H9 (cell line): Measurements from ENCODE around the gene POMGNT2. TPM values are rescaled to one million over a fixed set of nuclear protein-coding genes. Genes with fewer than 3 reads are reported as not detected.

Experiments used
- DNase-seq: peaks from one replicate; pipeline ENCODE4 v3.0.0-alpha.2; 2017
- H2AFZ ChIP-seq: one replicate; pipeline ENCODE4 v1.6.1; 2013; ENCODE audit warnings: mild to moderate bottlenecking, low read length, control low read depth, moderate library complexity
- H2AK5ac ChIP-seq: 2 replicates; pipeline ENCODE4 v1.6.1; 2013; ENCODE audit warnings: low read length, control low read depth, mixed read lengths; ENCODE audit not compliant: insufficient read length
- H2BK120ac ChIP-seq: one replicate; pipeline ENCODE4 v1.6.1; 2013; ENCODE audit warnings: low read depth, mild to moderate bottlenecking, low read length, control low read depth, inconsistent platforms; ENCODE audit not compliant: poor library complexity, severe bottlenecking
- H2BK12ac ChIP-seq: 2 replicates; pipeline ENCODE4 v1.6.1; 2013; ENCODE audit warnings: low read length, control low read depth, mixed read lengths, low read depth; ENCODE audit not compliant: insufficient read length
- H2BK15ac ChIP-seq: 2 replicates; pipeline ENCODE4 v1.6.1; 2013; ENCODE audit warnings: low read depth, low read length, control low read depth
- H2BK20ac ChIP-seq: one replicate; pipeline ENCODE4 v1.6.1; 2013; ENCODE audit warnings: low read depth, mild to moderate bottlenecking, low read length, control low read depth, inconsistent platforms; ENCODE audit not compliant: poor library complexity, severe bottlenecking
- H2BK5ac ChIP-seq: 2 replicates; pipeline ENCODE4 v1.6.1; 2013; ENCODE audit warnings: low read length, control low read depth, mixed read lengths; ENCODE audit not compliant: insufficient read length
- H3K14ac ChIP-seq: 2 replicates; pipeline ENCODE4 v1.6.1; 2013; ENCODE audit warnings: low read length, control low read depth; ENCODE audit not compliant: insufficient read depth
- H3K18ac ChIP-seq: 2 replicates; pipeline ENCODE4 v1.6.1; 2013; ENCODE audit warnings: low read depth, mild to moderate bottlenecking, mixed read lengths, low read length, control low read depth; ENCODE audit not compliant: insufficient read length
- H3K23ac ChIP-seq: 2 replicates; pipeline ENCODE4 v1.6.1; 2013; ENCODE audit warnings: low read length, control low read depth, mixed read lengths, low read depth; ENCODE audit not compliant: insufficient read length
- H3K23me2 ChIP-seq: 2 replicates; pipeline ENCODE4 v1.6.1; 2013; ENCODE audit warnings: low read depth, mild to moderate bottlenecking, mixed read lengths, low read length, control low read depth; ENCODE audit not compliant: insufficient read length, poor library complexity, severe bottlenecking
- H3K27ac ChIP-seq: 2 replicates; pipeline ENCODE4 v1.5.1; 2013; ENCODE audit warnings: low read length, control low read depth, mixed read lengths, low read depth; ENCODE audit not compliant: insufficient read length
- H3K27me3 ChIP-seq: 2 replicates; pipeline ENCODE4 v1.6.1; 2013; ENCODE audit warnings: low read length, control low read depth, inconsistent platforms; ENCODE audit not compliant: insufficient read depth
- H3K4ac ChIP-seq: 2 replicates; pipeline ENCODE4 v1.6.1; 2013; ENCODE audit warnings: low read depth, mild to moderate bottlenecking, control low read depth, inconsistent platforms, low read length, moderate library complexity
- H3K4me1 ChIP-seq: 2 replicates; pipeline ENCODE4 v1.6.1; 2013; ENCODE audit warnings: low read length, control low read depth, inconsistent platforms; ENCODE audit not compliant: insufficient read depth
- H3K4me2 ChIP-seq: 2 replicates; pipeline ENCODE4 v1.6.1; 2013; ENCODE audit warnings: low read length, control low read depth, mixed read lengths; ENCODE audit not compliant: insufficient read length, insufficient read depth
- H3K56ac ChIP-seq: 2 replicates; pipeline ENCODE4 v1.6.1; 2013; ENCODE audit warnings: low read depth, mild to moderate bottlenecking, mixed read lengths, low read length, control low read depth; ENCODE audit not compliant: insufficient read length
- H3K79me1 ChIP-seq: 2 replicates; pipeline ENCODE4 v1.6.1; 2013; ENCODE audit warnings: low read depth, mild to moderate bottlenecking, moderate library complexity, low read length, control low read depth, inconsistent platforms; ENCODE audit not compliant: insufficient read depth, poor library complexity, severe bottlenecking
- H3K79me2 ChIP-seq: 2 replicates; pipeline ENCODE4 v1.6.1; 2013; ENCODE audit warnings: low read length, control low read depth, inconsistent platforms; ENCODE audit not compliant: insufficient read depth
- H3K9ac ChIP-seq: 2 replicates; pipeline ENCODE4 v1.6.1; 2013; ENCODE audit warnings: low read length, control low read depth, mixed read lengths; ENCODE audit not compliant: insufficient read length; ENCODE audit errors: extremely low read depth
- H3K9me3 ChIP-seq: one replicate; pipeline ENCODE4 v1.6.1; 2013; ENCODE audit warnings: low read depth, low read length, inconsistent platforms; ENCODE audit not compliant: control insufficient read depth
- H3T11ph ChIP-seq: one replicate; pipeline ENCODE4 v1.6.1; 2013; ENCODE audit warnings: mild to moderate bottlenecking, low read length, control low read depth, inconsistent platforms
- H4K20me1 ChIP-seq: one replicate; pipeline ENCODE4 v1.6.1; 2013; ENCODE audit not compliant: control insufficient read depth, insufficient read length, insufficient read depth
- H4K5ac ChIP-seq: 2 replicates; pipeline ENCODE4 v1.6.1; 2013; ENCODE audit warnings: low read depth, mild to moderate bottlenecking, mixed read lengths, low read length, control low read depth; ENCODE audit not compliant: insufficient read length
- H4K8ac ChIP-seq: replicated peaks from 2 replicates; pipeline ENCODE4 v1.6.1; 2013; ENCODE audit warnings: low read length, control low read depth, mixed read lengths, low read depth; ENCODE audit not compliant: insufficient read length
- H4K91ac ChIP-seq: 2 replicates; pipeline ENCODE4 v1.6.1; 2013; ENCODE audit warnings: low read depth, mild to moderate bottlenecking, moderate library complexity, mixed read lengths, low read length, control low read depth; ENCODE audit not compliant: insufficient read length
- H3K27ac Mint-ChIP-seq, 3 experiments: 2 replicates in 2 of 3; 3 replicates in 1 of 3; pipeline ENCODE4 v1.8.0; 2020 to 2021; ENCODE audit warnings: mixed read lengths in 3 of 3, mild to moderate bottlenecking in 1 of 3, moderate library complexity in 1 of 3
- H3K27me3 Mint-ChIP-seq: 2 replicates; pipeline ENCODE4 v1.8.0; 2021; ENCODE audit warnings: low read depth, mild to moderate bottlenecking, moderate library complexity, mixed read lengths
- H3K36me3 Mint-ChIP-seq, 3 experiments: 2 replicates in 2 of 3; 3 replicates in 1 of 3; pipeline ENCODE4 v1.8.0; 2020 to 2021; ENCODE audit warnings: low read depth in 3 of 3, mixed read lengths in 3 of 3; ENCODE audit not compliant: insufficient read depth in 1 of 3
- H3K4me1 Mint-ChIP-seq, 2 experiments: 2 replicates each; pipeline ENCODE4 v1.8.0; 2020; ENCODE audit warnings: mixed read lengths in 2 of 2
- H3K4me3 Mint-ChIP-seq, 2 experiments: 2 replicates in 1 of 2; 3 replicates in 1 of 2; pipeline ENCODE4 v1.8.0; 2020 to 2021; ENCODE audit warnings: mild to moderate bottlenecking in 2 of 2, mixed read lengths in 2 of 2, moderate library complexity in 1 of 2
- H3K9me3 Mint-ChIP-seq, 2 experiments: 2 replicates in 1 of 2; 3 replicates in 1 of 2; pipeline ENCODE4 v1.8.0; 2020; ENCODE audit warnings: mild to moderate bottlenecking in 2 of 2, mixed read lengths in 2 of 2, moderate library complexity in 1 of 2
- WGBS: extraction: QIAGEN DNeasy Blood & Tissue Kit; methylation state at CpG from one replicate; pipeline ENCODE4 v1.1.7; 2013; ENCODE audit warnings: missing lambda C conversion rate, low lambda C conversion rate, mixed read lengths; ENCODE audit not compliant: insufficient read length; ENCODE audit errors: extremely low coverage; 5-methylcytosine and 5-hydroxymethylcytosine counted together
- total RNA-seq: library from RNA; stranded (reverse); gene quantifications from 2 replicates; pipeline ENCODE4 v1.2.1, GENCODE V29; 2021
- TF ChIP-seq, protein P1 (sequence below): fragments of 200-600 bp; sonication (generic); conservative IDR thresholded peaks from 3 replicates; pipeline ENCODE4 v1.8.0; 2021; ENCODE audit warnings: antibody characterized with exemption, mild to moderate bottlenecking

The POMGNT2 gene
- total RNA-seq, 1 experiment from 2014 or later, result 14.0 TPM

GRCh38 chr3:43098761-43099160 is 7.1 kb downstream of the POMGNT2 start:
- H2BK120ac ChIP-seq, result no peak overlapping the region
- H3K18ac ChIP-seq, result no peak overlapping the region
- DNase-seq, result no peak
- no peak overlapping the region for H4K5ac ChIP-seq
- Mint-ChIP-seq H3K27me3 (no peaks in the 10 kb centered on the region), H3K9me3 (no peaks in the 10 kb centered on the region), H3K36me3 (no peaks in the 10 kb centered on the region), H3K27ac (no peak overlapping the region), H3K4me1 (peaks cover 20 to 23% of the 10 kb centered on the region in 2 experiments; a peak in 3 of 4 replicates), H3K4me3 (no peak overlapping the region)
- H3T11ph ChIP-seq, result no peak overlapping the region
- H3K4ac ChIP-seq, result no peak overlapping the region
- no peak overlapping the region for H3K23ac ChIP-seq
- no peak overlapping the region for H3K14ac ChIP-seq
- no peak overlapping the region for H2BK20ac ChIP-seq
- H2AFZ ChIP-seq, result no peak overlapping the region
- H3K27me3 ChIP-seq, result no peaks in the 10 kb centered on the region
- no peaks in the 10 kb centered on the region for H3K4me1 ChIP-seq
- peaks cover 4% of the 10 kb centered on the region for H3K79me1 ChIP-seq
- H3K27ac ChIP-seq, result no peak overlapping the region
- H3K23me2 ChIP-seq, result no peaks in the 10 kb centered on the region
- H4K20me1 ChIP-seq, result no peaks in the 10 kb centered on the region
- no peak overlapping the region for H4K91ac ChIP-seq
- no CpG with 5 or more reads among the region's 8 CpGs for WGBS
- H3K9ac ChIP-seq, result no peak overlapping the region
- TF ChIP-seq, protein P1, sequence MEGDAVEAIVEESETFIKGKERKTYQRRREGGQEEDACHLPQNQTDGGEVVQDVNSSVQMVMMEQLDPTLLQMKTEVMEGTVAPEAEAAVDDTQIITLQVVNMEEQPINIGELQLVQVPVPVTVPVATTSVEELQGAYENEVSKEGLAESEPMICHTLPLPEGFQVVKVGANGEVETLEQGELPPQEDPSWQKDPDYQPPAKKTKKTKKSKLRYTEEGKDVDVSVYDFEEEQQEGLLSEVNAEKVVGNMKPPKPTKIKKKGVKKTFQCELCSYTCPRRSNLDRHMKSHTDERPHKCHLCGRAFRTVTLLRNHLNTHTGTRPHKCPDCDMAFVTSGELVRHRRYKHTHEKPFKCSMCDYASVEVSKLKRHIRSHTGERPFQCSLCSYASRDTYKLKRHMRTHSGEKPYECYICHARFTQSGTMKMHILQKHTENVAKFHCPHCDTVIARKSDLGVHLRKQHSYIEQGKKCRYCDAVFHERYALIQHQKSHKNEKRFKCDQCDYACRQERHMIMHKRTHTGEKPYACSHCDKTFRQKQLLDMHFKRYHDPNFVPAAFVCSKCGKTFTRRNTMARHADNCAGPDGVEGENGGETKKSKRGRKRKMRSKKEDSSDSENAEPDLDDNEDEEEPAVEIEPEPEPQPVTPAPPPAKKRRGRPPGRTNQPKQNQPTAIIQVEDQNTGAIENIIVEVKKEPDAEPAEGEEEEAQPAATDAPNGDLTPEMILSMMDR, result no peak
- no peak overlapping the region for H2BK5ac ChIP-seq
- H2BK12ac ChIP-seq, result no peak overlapping the region
- no peak overlapping the region for H2AK5ac ChIP-seq
- no peak overlapping the region for H2BK15ac ChIP-seq
- H3K56ac ChIP-seq, result no peak overlapping the region
- no peaks in the 10 kb centered on the region for H3K79me2 ChIP-seq
- H3K4me2 ChIP-seq, result no peak overlapping the region
- H4K8ac ChIP-seq, result no peak overlapping the region
- no peaks in the 10 kb centered on the region for H3K9me3 ChIP-seq
